ENCODE measurements around the gene TEK. TPM values are rescaled to one million over a fixed set of nuclear protein-coding genes. Genes with fewer than 3 reads are reported as not detected.

TEK gene
- polyA plus RNA-seq, 2 of the 4 experiments (the other 2 are of a cell fraction) = 0.04 TPM; not detected in 1

DNA sequence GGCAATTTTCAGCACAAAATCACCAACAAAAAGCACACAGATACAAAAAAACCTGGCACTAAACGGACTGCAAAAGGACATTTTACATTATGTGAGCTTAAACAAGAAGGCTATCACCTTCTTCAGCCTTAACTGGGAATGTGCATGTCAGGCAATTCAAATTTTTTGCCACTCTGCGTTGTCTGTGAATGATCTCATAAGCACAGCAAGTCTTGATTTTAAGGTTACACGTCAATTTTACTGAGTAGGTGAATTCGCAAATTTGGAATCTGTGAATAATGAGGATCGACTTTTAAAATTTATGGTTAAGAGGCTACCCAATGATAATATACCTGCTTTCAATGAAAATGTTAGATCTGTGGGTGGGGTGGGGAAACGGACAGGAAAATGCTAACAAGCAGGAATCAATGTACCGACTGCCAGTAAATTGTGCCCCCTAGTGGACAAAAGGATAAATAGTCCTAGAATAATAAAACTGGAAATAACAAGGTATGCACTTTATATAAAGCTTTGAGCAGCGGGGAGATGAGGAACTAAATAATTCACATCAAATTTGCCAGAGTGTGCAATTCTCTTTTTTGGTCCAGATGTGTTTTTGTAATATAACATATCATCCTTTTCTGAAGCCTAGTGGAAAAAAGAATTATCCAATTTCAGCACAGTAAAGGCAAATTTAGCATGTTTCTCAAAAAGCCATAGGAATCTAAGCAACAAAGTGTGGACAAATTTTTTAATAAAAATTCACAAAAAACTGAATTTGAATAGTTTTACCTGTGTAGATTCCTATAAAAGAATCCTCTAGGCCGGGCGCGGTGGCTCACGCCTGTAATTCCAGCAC, 167.4 kb downstream of the TEK start (continued):
- TF ChIP-seq, protein P1, sequence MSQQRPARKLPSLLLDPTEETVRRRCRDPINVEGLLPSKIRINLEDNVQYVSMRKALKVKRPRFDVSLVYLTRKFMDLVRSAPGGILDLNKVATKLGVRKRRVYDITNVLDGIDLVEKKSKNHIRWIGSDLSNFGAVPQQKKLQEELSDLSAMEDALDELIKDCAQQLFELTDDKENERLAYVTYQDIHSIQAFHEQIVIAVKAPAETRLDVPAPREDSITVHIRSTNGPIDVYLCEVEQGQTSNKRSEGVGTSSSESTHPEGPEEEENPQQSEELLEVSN (IDR thresholded peaks at IDR 0.05; ENCODE audit: borderline replicate concordance, low read depth) = no peak
- TF ChIP-seq EHMT2 (IDR thresholded peaks at IDR 0.05; ENCODE audit: low read depth) (no peak), NFE2L2 (conservative IDR thresholded peaks at IDR 0.05; ENCODE audit: low read length) (no peak), SMC3 (IDR thresholded peaks at IDR 0.05) (peak; percentile 73), ZFP36 (IDR thresholded peaks at IDR 0.05; ENCODE audit: borderline replicate concordance, partially characterized antibody) (peak; percentile 12)

GRCh38 chr9:27278374-27278773, 169.3 kb downstream of the TEK start:
- TF ChIP-seq EP300 (IDR thresholded peaks at IDR 0.05) (no peak), SREBF2 (IDR thresholded peaks at IDR 0.05) (no peak), CHD2 (IDR thresholded peaks at IDR 0.05; ENCODE audit: low read length, partially characterized antibody) (no peak), HMGXB4 (CRISPR knock-in tag; IDR thresholded peaks at IDR 0.05; ENCODE audit: borderline replicate concordance) (no peak), GATA3 (IDR thresholded peaks at IDR 0.05; ENCODE audit: borderline replicate concordance) (no peak), EHMT2 (IDR thresholded peaks at IDR 0.05; ENCODE audit: low read depth) (no peak), TP53 (CRISPR knock-in tag; IDR thresholded peaks at IDR 0.05) (no peak), CBX8 (IDR thresholded peaks at IDR 0.05) (no peak), RARB (CRISPR knock-in tag; IDR thresholded peaks at IDR 0.05) (no peak), HDAC2 (IDR thresholded peaks at IDR 0.05) (no peak), CEBPB (IDR thresholded peaks at IDR 0.05) (no peak), TFCP2L1 (CRISPR knock-in tag; IDR thresholded peaks at IDR 0.05) (no peak), POLR2AphosphoS2 (conservative IDR thresholded peaks at IDR 0.05; ENCODE audit: low read length) (no peak)
- 10% methylated on average over 1 of the region's 1 CpG for WGBS (ENCODE audit: missing lambda C conversion rate)
- peak; percentile 18 for FAIRE-seq
- no peak for DNase-seq (ENCODE audit: low read depth in 1 of 2, low spot score in 1 of 2)
- H3K9me3 ChIP-seq = no peaks in the 10 kb centered on the region
- ChIA-PET CTCF (interaction anchor here (0.7 to 1.1 kb wide), 3 partner anchors 15 to 242 kb away, joined by 3 to 6 read pairs (median 3); no protein-coding TSS in a partner anchor), POLR2A (no interaction called here)
- no peak for ATAC-seq
- no peaks in the 10 kb centered on the region for H3K4me1 ChIP-seq
- H3K27ac ChIP-seq = no peak overlapping the region
- H3K4me3 ChIP-seq = no peak overlapping the region
- no peak overlapping the region for H3K4me2 ChIP-seq

DNA sequence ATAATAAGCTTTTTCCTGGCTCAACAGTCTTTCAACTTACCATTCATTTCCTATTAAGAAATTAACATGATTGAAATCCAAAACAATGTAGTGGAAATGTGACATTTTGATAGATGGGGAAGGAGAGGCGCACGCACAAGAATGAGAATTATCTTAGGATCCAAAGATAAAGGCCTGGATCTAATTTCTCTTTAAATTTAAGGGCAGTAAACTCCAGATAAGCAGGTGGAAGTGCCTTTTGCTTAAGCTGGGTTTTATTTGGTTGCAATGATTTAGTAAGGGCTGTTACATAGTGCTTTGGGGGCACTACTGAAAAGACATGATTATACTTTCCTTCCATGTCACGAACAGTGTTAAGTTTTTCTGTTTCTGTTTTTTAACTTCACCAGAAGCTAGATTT, 170.6 kb downstream of the TEK start:
- no peaks in the 10 kb centered on the region for H3K9me3 ChIP-seq
- 53% methylated on average over 3 of the region's 3 CpGs for WGBS (ENCODE audit: missing lambda C conversion rate)
- no peak overlapping the region for H3K4me2 ChIP-seq
- no peak overlapping the region for H3K4me3 ChIP-seq
- no peak for DNase-seq (ENCODE audit: low read depth in 1 of 2, low spot score in 1 of 2)
- no peak for TF ChIP-seq MYC (IDR thresholded peaks at IDR 0.05; ENCODE audit: borderline replicate concordance, low read length)
- TF ChIP-seq CBX8 (IDR thresholded peaks at IDR 0.05) = no peak
- TF ChIP-seq KDM5A (IDR thresholded peaks at IDR 0.05) = no peak
- TF ChIP-seq, protein P2, sequence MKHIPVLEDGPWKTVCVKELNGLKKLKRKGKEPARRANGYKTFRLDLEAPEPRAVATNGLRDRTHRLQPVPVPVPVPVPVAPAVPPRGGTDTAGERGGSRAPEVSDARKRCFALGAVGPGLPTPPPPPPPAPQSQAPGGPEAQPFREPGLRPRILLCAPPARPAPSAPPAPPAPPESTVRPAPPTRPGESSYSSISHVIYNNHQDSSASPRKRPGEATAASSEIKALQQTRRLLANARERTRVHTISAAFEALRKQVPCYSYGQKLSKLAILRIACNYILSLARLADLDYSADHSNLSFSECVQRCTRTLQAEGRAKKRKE (CRISPR knock-in tag; IDR thresholded peaks at IDR 0.05; ENCODE audit: low read depth) = no peak
- no peak for TF ChIP-seq JUNB (IDR thresholded peaks at IDR 0.05)
- no peak for TF ChIP-seq PHF8 (IDR thresholded peaks at IDR 0.05; ENCODE audit: borderline replicate concordance, low read depth)
- no peaks in the 10 kb centered on the region for H3K4me1 ChIP-seq
- ChIA-PET POLR2A (no interaction called here), CTCF (interaction anchor here (1.0 to 1.3 kb wide), 3 partner anchors 32 to 243 kb away, joined by 3 to 6 read pairs (median 4); no protein-coding TSS in a partner anchor)
- FAIRE-seq = no peak
- ATAC-seq = no peak
- H3K27ac ChIP-seq = no peak overlapping the region

Small RNA genes lying within 50 kb of the gene (small RNA-seq; reads per million reads assigned to genes)
- 0 reads per million in 6 experiments for gene AL355433.1
- gene RNA5SP280 = 0 reads per million in 6 experiments

Other genes with a start within 250 kb of the TEK start
- 22.4 and 32.8 TPM in 2 replicates for gene CAAP1, start 216.4 kb upstream of the TEK start, polyA plus RNA-seq (2011; rRNA removed)
- 21.2 to 23.7 TPM (median 23.3 TPM) in 3 replicates for gene CAAP1, start 216.4 kb upstream of the TEK start, polyA plus RNA-seq (2017; fragmentation: RNase III; extraction: RNeasy Plus Mini Kit Qiagen cat#74134 plus additional on column Dnase treatment)
- 22.5 and 25.5 TPM in 2 replicates for gene PLAA, start 162.0 kb upstream of the TEK start, polyA plus RNA-seq (2011; rRNA removed)
- 37.5 to 39.8 TPM (median 38.4 TPM) in 3 replicates for gene PLAA, start 162.0 kb upstream of the TEK start, polyA plus RNA-seq (2017; fragmentation: RNase III; extraction: RNeasy Plus Mini Kit Qiagen cat#74134 plus additional on column Dnase treatment)
- 17.3 and 26.3 TPM in 2 replicates for gene IFT74, start 152.8 kb upstream of the TEK start, polyA plus RNA-seq (2011; rRNA removed)
- gene IFT74, start 152.8 kb upstream of the TEK start, polyA plus RNA-seq (2017; fragmentation: RNase III; extraction: RNeasy Plus Mini Kit Qiagen cat#74134 plus additional on column Dnase treatment) = 15.7 to 16.4 TPM (median 16.1 TPM) in 3 replicates
- 0.09 TPM in 1 of 2 replicates, not detected in the other for gene LRRC19, start 103.6 kb upstream of the TEK start, polyA plus RNA-seq (2011; rRNA removed)
- gene LRRC19, start 103.6 kb upstream of the TEK start, polyA plus RNA-seq (2017; fragmentation: RNase III; extraction: RNeasy Plus Mini Kit Qiagen cat#74134 plus additional on column Dnase treatment) = 0.11 TPM in 1 of 3 replicates, not detected in the others
- gene EQTN, start 187.9 kb downstream of the TEK start, polyA plus RNA-seq (2011; rRNA removed) = not detected in 2 replicates
- 0.11 TPM in 1 of 3 replicates, not detected in the others for gene EQTN, start 187.9 kb downstream of the TEK start, polyA plus RNA-seq (2017; fragmentation: RNase III; extraction: RNeasy Plus Mini Kit Qiagen cat#74134 plus additional on column Dnase treatment)